B cell (primary cell): ENCODE results near the gene ZNF281. TPM values are rescaled to one million over a fixed set of nuclear protein-coding genes. Genes with fewer than 3 reads are reported as not detected.

Source experiments
- ATAC-seq: fragments of 200-7000 bp; cut with Tn5 transposase; one replicate; pipeline ENCODE4 v1.10.0; 2021; ENCODE audit warnings: low read depth, mild to moderate bottlenecking, moderate number of reproducible peaks, moderate library complexity
- CTCF ChIA-PET: fragments of 350-600 bp; sonication (Branson Sonifier 250); formaldehyde crosslinking; loops from one replicate; lab custom pipeline; 2021; ENCODE audit warnings: antibody characterized with exemption, inconsistent platforms; lab: Charles Lee
- POLR2A ChIA-PET: fragments of 350-600 bp; sonication (Branson Sonifier 250); formaldehyde crosslinking; loops from one replicate; lab custom pipeline; 2021; ENCODE audit warnings: antibody characterized with exemption; lab: Charles Lee
- DNase-seq: peaks from one replicate; pipeline ENCODE4 v3.0.0; 2013
- H2AFZ ChIP-seq: 2 replicates; pipeline ENCODE4 v1.6.1; 2012; ENCODE audit warnings: mild to moderate bottlenecking, low read depth, low read length; ENCODE audit not compliant: insufficient read depth, poor library complexity, severe bottlenecking
- H3K27ac ChIP-seq, 2 donors: 1 replicate in 1 of 2; 2 replicates in 1 of 2; pipeline ENCODE4 v1.5.1; 2012 to 2013; ENCODE audit warnings: low read length in 2 of 2, mild to moderate bottlenecking in 2 of 2, moderate library complexity in 1 of 2
- H3K27me3 ChIP-seq, 4 experiments: fragments of 200-600 bp in 1 of 4; sonication (generic) in 1 of 4; replicated peaks in 1 of 4; 1 replicate in 2 of 4; 2 replicates in 2 of 4; pipeline versions ENCODE4 v1.6.1 to v1.7.0; 2013 to 2016; ENCODE audit warnings: low read length in 3 of 4, mild to moderate bottlenecking in 2 of 4, mixed read lengths in 1 of 4, moderate library complexity in 1 of 4; ENCODE audit not compliant: insufficient read depth in 4 of 4, control insufficient read depth in 3 of 4; ENCODE audit errors: control extremely low read depth in 1 of 4
- H3K36me3 ChIP-seq, 2 experiments: replicated peaks in 1 of 2; 1 replicate in 1 of 2; 2 replicates in 1 of 2; pipeline versions ENCODE4 v1.6.1 to v1.7.1; 2013; ENCODE audit warnings: low read length in 1 of 2; ENCODE audit not compliant: insufficient read depth in 2 of 2, control insufficient read depth in 1 of 2; ENCODE audit errors: control extremely low read depth in 1 of 2, extremely low read depth in 1 of 2
- H3K4me1 ChIP-seq, 2 donors: fragments of 200-600 bp in 1 of 2; sonication (generic) in 1 of 2; 1 replicate in 1 of 2; 2 replicates in 1 of 2; pipeline versions ENCODE4 v1.5.1 to v1.6.1; 2013 to 2017; ENCODE audit warnings: low read length in 2 of 2; ENCODE audit not compliant: control insufficient read depth in 2 of 2, insufficient read depth in 2 of 2
- H3K4me2 ChIP-seq: replicated peaks from 2 replicates; pipeline ENCODE3; 2012; ENCODE audit warnings: mild to moderate bottlenecking, low read depth, low read length; ENCODE audit not compliant: poor library complexity, severe bottlenecking
- H3K4me3 ChIP-seq, 5 experiments: fragments of 200-600 bp in 1 of 5; sonication (generic) in 1 of 5; 1 replicate in 3 of 5; 2 replicates in 2 of 5; pipeline versions ENCODE4 v1.5.1 to v1.7.0; 2011 to 2016; ENCODE audit warnings: low read length in 4 of 5, mild to moderate bottlenecking in 4 of 5, low read depth in 2 of 5, control low read depth in 1 of 5, moderate library complexity in 1 of 5; ENCODE audit not compliant: insufficient read depth in 1 of 5; ENCODE audit errors: control extremely low read depth in 1 of 5, extremely low read depth in 1 of 5
- H3K79me2 ChIP-seq: fragments of 200-600 bp; sonication (generic); one replicate; pipeline ENCODE4 v1.6.0; 2016; ENCODE audit warnings: low read length; ENCODE audit not compliant: control insufficient read depth, insufficient read depth
- H3K9ac ChIP-seq: fragments of 200-600 bp; sonication (generic); 2 replicates; pipeline ENCODE4 v1.6.1; 2017; ENCODE audit warnings: mild to moderate bottlenecking, low read length, moderate library complexity
- H3K9me3 ChIP-seq, 3 donors: one replicate each; pipeline versions ENCODE4 v1.6.1 to v1.7.1; 2013; ENCODE audit warnings: low read length in 2 of 3; ENCODE audit not compliant: control insufficient read depth in 2 of 3, insufficient read depth in 1 of 3; ENCODE audit errors: control extremely low read depth in 1 of 3
- H4K20me1 ChIP-seq: 2 replicates; pipeline ENCODE4 v1.6.0; 2012; ENCODE audit warnings: mild to moderate bottlenecking, low read length; ENCODE audit not compliant: insufficient read depth, control insufficient read depth, poor library complexity, severe bottlenecking
- H3K27ac Mint-ChIP-seq: one replicate; pipeline ENCODE4 v1.8.0; 2021; ENCODE audit warnings: mixed read lengths
- H3K27me3 Mint-ChIP-seq: one replicate; pipeline ENCODE4 v1.8.0; 2021; ENCODE audit warnings: mixed read lengths
- H3K4me1 Mint-ChIP-seq: one replicate; pipeline ENCODE4 v1.8.0; 2021; ENCODE audit warnings: mixed read lengths
- H3K4me3 Mint-ChIP-seq: one replicate; pipeline ENCODE4 v1.8.0; 2021; ENCODE audit warnings: mixed read lengths
- H3K9me3 Mint-ChIP-seq: one replicate; pipeline ENCODE4 v1.8.0; 2022; ENCODE audit warnings: mixed read lengths; ENCODE audit not compliant: insufficient read depth
- EZH2 ChIP-seq: IDR thresholded peaks from 2 replicates; pipeline ENCODE4 v1.6.1; 2012; ENCODE audit warnings: borderline replicate concordance, low read depth, mild to moderate bottlenecking, moderate library complexity, low read length; ENCODE audit not compliant: insufficient read depth, poor library complexity, severe bottlenecking
- WGBS: methylation state at CpG from one replicate; pipeline ENCODE4 v1.1.5; 2013; ENCODE audit warnings: missing lambda C conversion rate; ENCODE audit not compliant: insufficient coverage; 5-methylcytosine and 5-hydroxymethylcytosine counted together
- intact Hi-C: fragments of 100-400 bp; cut with micrococcal nuclease; formaldehyde crosslinking; loops from one replicate; pipeline ENCODE4 v1.10.0; 2022
- polyA plus RNA-seq: library from polyadenylated mRNA; depleted of rRNA; stranded (reverse); fragments of >200 nt; gene quantifications from 2 replicates; pipeline ENCODE4 v1.2.3, GENCODE V29; 2012
- total RNA-seq, 2 donors: library from RNA; stranded (reverse); fragments of 120-200 nt in 1 of 2; gene quantifications; 1 replicate in 1 of 2; 2 replicates in 1 of 2; pipeline versions ENCODE4 v1.2.3 to v1.2.4, GENCODE V29; 2013 to 2022
- TF ChIP-seq, protein P1 (sequence below): fragments of 200-600 bp; IDR thresholded peaks from one replicate; pipeline ENCODE4 v1.8.0; 2022; ENCODE audit warnings: antibody characterized with exemption, mild to moderate bottlenecking

Gene ZNF281
- total and polyA plus RNA-seq, 2 donors (not counting 1 experiment from before 2014, with no cell fraction given): 3.8 to 23.5 TPM

DNA sequence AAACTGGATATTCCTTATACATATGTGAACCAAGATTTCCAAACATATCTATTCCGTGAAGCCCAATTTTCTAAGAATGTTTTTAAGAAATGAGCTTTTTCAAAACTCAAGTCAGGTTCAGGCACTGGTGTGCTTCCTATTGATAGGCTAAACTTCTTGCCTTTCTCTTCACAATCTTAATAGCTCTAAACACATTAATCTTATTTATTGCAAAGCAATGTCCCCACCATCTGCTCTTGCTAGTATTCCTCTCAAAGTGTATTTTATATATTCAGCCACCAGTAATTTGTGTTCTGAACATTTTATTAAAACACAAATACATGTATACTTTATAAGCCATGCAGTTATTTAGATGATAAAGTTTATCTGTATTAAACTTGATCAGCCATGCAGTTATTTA is 11.5 kb downstream of the ZNF281 start:
- H3K4me3 ChIP-seq: no peak overlapping the region
- WGBS: no CpG with 5 or more reads among the region's 1 CpG
- DNase-seq: no peak
- no peak overlapping the region for H3K9ac ChIP-seq
- H2AFZ ChIP-seq: no peak overlapping the region
- Mint-ChIP-seq H3K9me3 (no peaks in the 10 kb centered on the region), H3K4me1 (peaks cover 6% of the 10 kb centered on the region), H3K27ac (no peak overlapping the region), H3K27me3 (no peaks in the 10 kb centered on the region), H3K4me3 (no peak overlapping the region)
- TF ChIP-seq, protein P1, sequence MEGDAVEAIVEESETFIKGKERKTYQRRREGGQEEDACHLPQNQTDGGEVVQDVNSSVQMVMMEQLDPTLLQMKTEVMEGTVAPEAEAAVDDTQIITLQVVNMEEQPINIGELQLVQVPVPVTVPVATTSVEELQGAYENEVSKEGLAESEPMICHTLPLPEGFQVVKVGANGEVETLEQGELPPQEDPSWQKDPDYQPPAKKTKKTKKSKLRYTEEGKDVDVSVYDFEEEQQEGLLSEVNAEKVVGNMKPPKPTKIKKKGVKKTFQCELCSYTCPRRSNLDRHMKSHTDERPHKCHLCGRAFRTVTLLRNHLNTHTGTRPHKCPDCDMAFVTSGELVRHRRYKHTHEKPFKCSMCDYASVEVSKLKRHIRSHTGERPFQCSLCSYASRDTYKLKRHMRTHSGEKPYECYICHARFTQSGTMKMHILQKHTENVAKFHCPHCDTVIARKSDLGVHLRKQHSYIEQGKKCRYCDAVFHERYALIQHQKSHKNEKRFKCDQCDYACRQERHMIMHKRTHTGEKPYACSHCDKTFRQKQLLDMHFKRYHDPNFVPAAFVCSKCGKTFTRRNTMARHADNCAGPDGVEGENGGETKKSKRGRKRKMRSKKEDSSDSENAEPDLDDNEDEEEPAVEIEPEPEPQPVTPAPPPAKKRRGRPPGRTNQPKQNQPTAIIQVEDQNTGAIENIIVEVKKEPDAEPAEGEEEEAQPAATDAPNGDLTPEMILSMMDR: no peak
- TF ChIP-seq EZH2: no peak
- ChIA-PET POLR2A (no interaction called here), CTCF (no interaction called here)
- no peaks in the 10 kb centered on the region for H3K4me1 ChIP-seq
- H3K79me2 ChIP-seq: no peaks in the 10 kb centered on the region
- no peak for ATAC-seq
- peaks cover 8% of the 10 kb centered on the region for H4K20me1 ChIP-seq
- H3K9me3 ChIP-seq: no peaks in the 10 kb centered on the region
- H3K27ac ChIP-seq: no peak overlapping the region
- intact Hi-C loops: no loop called here
- H3K36me3 ChIP-seq: peaks cover 0 to 1% of the 10 kb centered on the region in 2 experiments
- no peak overlapping the region for H3K4me2 ChIP-seq
- no peaks in the 10 kb centered on the region for H3K27me3 ChIP-seq

DNA sequence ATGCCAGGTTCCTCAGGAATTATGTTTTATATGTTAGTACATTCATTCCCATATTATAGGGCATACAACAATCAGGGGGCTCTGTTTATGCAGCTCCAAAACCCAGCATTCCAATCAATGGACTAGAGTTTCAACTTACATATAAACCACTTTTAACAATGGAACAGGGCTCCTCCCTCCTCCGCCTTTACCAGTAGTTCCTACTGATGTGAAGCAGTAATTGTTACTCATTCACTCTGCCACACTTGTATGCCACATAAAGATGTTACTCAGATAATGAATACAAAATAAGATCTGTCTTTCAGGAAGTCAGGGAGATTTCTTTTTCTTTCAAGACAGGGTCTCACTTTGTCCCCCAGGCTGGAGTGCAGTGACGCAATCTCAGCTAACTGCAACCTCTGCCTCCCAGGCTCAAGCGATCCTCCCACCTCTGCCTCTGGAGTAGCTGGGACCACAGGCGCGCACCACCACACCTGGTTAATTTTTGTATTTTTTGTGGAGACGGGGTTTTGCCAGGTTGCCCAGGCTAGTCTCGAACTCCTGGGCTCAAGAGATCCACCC is 17.1 kb downstream of the ZNF281 start:
- Histone ChIP-seq H4K20me1 (no peaks in the 10 kb centered on the region), H3K9ac (no peak overlapping the region), H3K4me3 (no peak overlapping the region), H3K79me2 (no peaks in the 10 kb centered on the region), H3K4me2 (no peak overlapping the region), H3K27me3 (no peaks in the 10 kb centered on the region), H3K36me3 (no peaks in the 10 kb centered on the region), H2AFZ (no peak overlapping the region), H3K9me3 (no peaks in the 10 kb centered on the region), H3K4me1 (no peaks in the 10 kb centered on the region), H3K27ac (no peak overlapping the region)
- no peak overlapping the region for H3K4me3 Mint-ChIP-seq
- no peaks in the 10 kb centered on the region for H3K9me3 Mint-ChIP-seq
- ATAC-seq (no peak), DNase-seq (no peak)
- 98% methylated on average over 5 of the region's 7 CpGs for WGBS
- intact Hi-C loops: no loop called here
- no peaks in the 10 kb centered on the region for H3K27me3 Mint-ChIP-seq
- TF ChIP-seq, protein P1: no peak
- no peak for TF ChIP-seq EZH2
- H3K27ac Mint-ChIP-seq: no peak overlapping the region
- POLR2A ChIA-PET: no interaction called here
- no peaks in the 10 kb centered on the region for H3K4me1 Mint-ChIP-seq
- CTCF ChIA-PET: no interaction called here
